GM12801 (cell line): ENCODE results near the gene ZNF428.

ENCODE experiments used
- TF ChIP-seq, protein P1 (sequence below): IDR thresholded peaks from one replicate; pipeline ENCODE4 v1.5.1; 2011; ENCODE audit warnings: control low read depth; ENCODE audit not compliant: insufficient read length; ENCODE audit errors: extremely low read depth

ZNF428 gene

DNA sequence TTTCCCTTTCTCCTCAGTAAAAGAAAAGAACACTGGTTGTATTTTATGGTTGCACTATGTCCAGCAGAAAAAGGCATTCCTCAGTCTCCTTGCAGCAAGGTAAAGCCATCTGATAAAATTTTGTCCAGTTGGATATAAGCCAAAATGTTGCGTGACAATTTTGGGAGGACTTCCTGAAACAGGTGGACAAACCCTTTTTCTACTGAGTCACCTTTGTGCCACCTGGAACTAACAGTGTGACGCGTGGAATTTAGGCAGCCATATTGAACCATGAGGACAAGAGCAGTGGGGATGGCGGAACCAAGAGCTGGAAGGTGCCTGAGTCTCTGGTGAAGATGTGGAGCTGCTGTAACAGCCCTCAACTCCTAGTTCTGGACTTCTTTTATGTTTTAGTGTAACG, 12.1 kb upstream of the ZNF428 start:
- TF ChIP-seq, protein P1, sequence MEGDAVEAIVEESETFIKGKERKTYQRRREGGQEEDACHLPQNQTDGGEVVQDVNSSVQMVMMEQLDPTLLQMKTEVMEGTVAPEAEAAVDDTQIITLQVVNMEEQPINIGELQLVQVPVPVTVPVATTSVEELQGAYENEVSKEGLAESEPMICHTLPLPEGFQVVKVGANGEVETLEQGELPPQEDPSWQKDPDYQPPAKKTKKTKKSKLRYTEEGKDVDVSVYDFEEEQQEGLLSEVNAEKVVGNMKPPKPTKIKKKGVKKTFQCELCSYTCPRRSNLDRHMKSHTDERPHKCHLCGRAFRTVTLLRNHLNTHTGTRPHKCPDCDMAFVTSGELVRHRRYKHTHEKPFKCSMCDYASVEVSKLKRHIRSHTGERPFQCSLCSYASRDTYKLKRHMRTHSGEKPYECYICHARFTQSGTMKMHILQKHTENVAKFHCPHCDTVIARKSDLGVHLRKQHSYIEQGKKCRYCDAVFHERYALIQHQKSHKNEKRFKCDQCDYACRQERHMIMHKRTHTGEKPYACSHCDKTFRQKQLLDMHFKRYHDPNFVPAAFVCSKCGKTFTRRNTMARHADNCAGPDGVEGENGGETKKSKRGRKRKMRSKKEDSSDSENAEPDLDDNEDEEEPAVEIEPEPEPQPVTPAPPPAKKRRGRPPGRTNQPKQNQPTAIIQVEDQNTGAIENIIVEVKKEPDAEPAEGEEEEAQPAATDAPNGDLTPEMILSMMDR = no peak

DNA sequence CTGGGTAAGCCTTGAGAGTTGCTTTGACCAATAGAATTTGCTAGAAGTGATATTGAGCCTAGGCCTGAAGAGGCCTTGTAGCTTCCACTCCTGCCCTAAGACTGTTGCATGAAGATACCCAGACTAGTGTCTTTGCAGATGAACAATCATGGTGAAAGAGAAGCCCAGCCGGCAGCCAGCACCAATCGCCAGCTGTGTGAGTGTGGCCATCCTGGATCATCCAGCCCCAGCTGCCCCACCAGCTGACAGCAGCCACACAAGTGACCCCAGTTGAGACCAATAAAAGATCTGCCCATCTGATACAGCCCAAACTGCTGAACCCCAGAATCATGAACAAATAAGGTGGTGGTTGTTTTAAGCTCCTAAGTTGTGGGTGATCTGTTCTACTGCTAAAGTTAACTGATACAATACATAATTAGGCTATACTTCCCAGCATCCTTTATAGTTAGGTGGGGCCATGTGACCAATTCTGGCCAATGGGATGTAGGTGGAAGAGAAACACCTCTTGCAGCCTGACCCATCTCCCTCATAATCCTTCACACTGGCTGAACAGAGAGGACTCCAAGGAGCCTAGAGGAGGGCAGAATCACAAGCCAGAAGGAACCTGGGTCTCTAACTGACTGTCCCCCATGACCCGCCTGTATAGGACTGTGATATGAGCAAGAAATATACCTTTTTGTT, 9.4 kb upstream of the ZNF428 start:
- TF ChIP-seq, protein P1 = no peak

DNA sequence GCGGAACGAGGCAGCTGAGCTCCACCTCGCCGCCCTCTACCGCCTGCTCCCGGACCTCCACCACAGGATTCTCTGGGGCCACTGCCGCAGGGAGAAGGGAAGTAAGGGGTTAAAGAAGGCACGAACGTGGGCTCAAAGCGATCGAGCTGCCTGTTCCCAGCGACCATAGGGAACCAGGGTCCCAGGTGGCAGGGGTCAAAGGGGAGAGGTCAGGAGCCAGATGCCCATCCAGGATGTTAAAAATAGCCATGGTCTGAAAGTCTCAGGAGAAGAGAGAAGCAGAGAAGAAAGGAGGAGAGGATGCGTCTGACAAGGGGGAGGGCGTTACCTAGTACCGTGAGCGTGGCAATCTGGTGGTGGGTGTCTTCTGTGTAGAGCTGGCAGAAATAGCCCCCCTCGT, 7.4 kb upstream of the ZNF428 start:
- TF ChIP-seq, protein P1 = no peak

DNA sequence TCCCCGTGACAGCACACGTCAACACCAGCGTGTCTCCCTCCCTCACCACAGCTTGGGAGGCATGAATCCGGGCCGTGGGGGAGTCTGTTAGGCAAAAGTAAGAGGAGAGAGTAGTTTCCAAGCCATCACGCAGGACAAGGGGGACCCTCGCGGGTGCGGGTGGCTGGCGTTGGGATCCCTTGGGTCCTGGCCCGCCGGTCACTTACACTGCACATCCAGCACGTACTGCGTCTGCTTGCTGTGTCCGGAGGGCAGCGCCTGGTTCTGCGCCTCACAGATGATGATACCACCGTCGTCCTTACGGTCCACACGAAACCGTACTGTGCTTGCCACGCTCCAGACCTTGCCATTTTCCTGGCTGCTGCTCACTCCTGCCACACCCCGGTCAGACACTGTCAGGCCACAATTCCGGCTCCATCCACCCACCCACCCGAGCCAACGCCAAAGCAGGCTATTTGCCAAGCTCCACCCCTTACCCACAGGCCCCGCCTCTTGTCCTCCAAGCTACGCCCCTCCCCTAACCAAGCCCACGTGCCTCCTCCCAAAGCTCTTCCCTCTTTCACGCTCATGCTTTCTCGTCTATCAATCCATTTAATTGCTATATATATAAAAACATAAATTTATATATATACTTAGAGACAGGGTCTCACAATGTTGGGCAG, 6.6 kb upstream of the ZNF428 start:
- TF ChIP-seq, protein P1 = no peak

DNA sequence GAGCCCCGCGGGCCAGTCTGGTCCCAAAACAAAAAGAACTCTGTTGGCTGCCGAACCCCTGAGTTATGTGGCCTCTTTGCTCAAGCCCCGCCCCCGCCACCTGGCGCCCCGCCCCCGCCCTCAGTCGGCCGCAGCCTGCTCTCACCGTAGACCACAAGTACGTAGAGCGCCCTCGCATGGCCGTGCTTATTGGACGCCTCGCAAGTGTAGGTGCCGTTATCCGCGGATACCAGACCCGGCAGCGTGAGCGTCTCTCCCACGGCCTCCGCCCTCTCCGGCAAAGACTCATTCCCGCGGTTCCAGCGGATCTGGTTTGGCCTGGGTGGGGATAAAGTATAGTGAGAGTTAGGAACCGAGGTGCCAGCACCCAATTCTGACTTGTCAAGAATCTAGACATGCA, 5.5 kb upstream of the ZNF428 start:
- TF ChIP-seq, protein P1 = no peak

DNA sequence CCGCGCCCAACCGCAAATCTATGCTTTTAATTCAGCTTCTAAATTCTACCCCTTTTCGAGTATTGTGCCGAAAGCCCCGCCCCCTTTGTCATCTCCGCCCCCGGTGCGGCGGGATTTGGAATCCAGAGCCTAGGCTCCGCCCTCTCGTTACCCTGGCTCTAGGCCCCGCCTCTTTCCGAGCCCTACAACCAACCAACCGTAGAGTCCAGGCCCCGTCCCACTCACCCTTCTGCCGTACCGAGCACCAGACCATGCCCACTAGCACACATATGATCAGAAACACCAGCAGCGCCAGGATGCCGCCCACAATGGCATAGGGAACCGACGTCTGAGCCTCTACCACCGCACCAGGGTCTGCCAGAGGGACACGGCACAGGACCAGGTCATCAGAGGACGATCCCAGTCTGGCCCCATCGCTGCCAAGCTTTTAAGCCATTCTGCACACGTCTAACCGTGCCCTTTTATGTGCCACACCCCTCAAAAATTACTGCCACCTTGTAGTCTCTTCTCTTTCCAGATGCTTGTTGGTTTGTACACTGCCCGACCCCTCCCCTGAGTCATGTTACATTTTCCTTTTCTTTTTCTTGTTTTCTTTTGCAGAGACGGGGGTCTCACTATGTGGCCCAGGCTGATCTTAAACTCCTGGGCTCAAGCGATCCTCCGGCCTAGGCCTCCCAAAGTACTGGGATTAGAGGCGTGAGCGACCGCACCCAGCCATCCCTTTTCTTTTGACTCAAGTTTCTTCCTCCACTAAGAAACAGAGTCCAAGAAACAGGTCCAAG, 4.7 kb upstream of the ZNF428 start:
- TF ChIP-seq, protein P1 = no peak

DNA sequence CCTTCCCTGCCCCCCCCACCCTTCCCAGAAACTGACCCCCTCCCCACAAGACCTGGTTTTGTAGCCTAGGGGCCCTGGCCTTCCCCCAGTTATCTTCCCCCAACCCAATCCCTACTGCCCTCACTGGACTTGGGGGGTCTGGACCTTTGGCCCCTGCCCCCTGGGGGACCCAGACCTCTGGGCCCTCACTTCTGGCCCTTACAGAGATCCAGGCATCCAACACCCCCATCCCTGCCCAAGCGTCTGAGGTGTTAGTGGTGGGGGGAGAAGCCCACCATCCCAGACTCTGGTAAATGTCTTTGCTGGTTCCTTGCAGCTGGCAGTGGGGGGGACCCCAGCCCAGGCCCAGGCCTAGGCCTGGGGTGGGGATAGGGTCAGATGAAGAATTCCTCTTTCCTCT, 3.5 kb upstream of the ZNF428 start:
- TF ChIP-seq, protein P1 = no peak
